Panc1 (cell line): ENCODE measurements around the gene ZNF582.

Experiments used
- CTCF ChIP-seq: fragments of 450-650 bp; IDR thresholded peaks from 2 replicates; pipeline ENCODE4 v1.5.1; 2017; ENCODE audit warnings: mild to moderate bottlenecking
- POLR2AphosphoS5 ChIP-seq: IDR thresholded peaks from 2 replicates; pipeline ENCODE4 v1.6.1; 2012; ENCODE audit warnings: mild to moderate bottlenecking, low read depth, low read length, moderate library complexity
- REST ChIP-seq, 2 experiments: IDR thresholded peaks; 2 replicates each; pipeline ENCODE4 v1.6.1; 2011 to 2012; ENCODE audit warnings: low read depth in 2 of 2, control low read depth in 1 of 2, low read length in 1 of 2, mild to moderate bottlenecking in 1 of 2, moderate library complexity in 1 of 2; ENCODE audit not compliant: insufficient read depth in 1 of 2
- SIN3A ChIP-seq: IDR thresholded peaks from 2 replicates; pipeline ENCODE4 v1.6.1; 2012; ENCODE audit warnings: low read depth, mild to moderate bottlenecking, low read length, moderate library complexity, borderline replicate concordance; ENCODE audit not compliant: insufficient read depth
- TCF7L2 ChIP-seq: IDR thresholded peaks from 2 replicates; pipeline ENCODE4 v1.6.1; 2011; ENCODE audit warnings: mild to moderate bottlenecking, low read depth, low read length, inconsistent platforms

- no peak for TF ChIP-seq CTCF
- no peak for TF ChIP-seq TCF7L2
- no peak for TF ChIP-seq REST (IDR thresholded peaks at IDR 0.05; ENCODE audit: insufficient read depth in 1 of 2, low read depth in 2 of 2, low read length in 1 of 2)
- no peak for TF ChIP-seq POLR2AphosphoS5
- no peak for TF ChIP-seq SIN3A
Measured at GRCh38 chr19:56360841-56361240, 32.5 kb downstream of the ZNF582 start.
